ENCODE data around the gene MGP.

DNA sequence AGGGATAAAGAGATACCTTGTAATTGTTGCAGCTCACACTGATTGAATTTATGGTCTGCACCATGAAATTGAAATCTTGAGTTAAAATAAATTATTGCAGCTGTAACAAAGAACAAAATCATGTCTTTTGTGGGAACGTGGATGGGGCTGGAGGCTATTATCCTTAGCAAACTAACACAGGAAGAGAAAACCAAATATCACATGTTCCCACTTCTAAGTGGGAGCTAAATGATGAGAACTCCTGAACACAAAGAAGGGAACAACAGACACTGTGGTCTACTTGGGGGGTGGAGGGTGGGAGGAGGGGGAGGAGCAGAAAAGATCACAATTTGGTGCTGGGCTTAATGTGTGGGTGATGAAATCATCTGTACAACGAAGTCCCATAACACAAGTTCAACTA is 30.1 kb upstream of the MGP start:
- no peak for TF ChIP-seq POLR2AphosphoS5 (IDR thresholded peaks at IDR 0.05; ENCODE audit: low read depth, low read length)
- TF ChIP-seq, protein P1, sequence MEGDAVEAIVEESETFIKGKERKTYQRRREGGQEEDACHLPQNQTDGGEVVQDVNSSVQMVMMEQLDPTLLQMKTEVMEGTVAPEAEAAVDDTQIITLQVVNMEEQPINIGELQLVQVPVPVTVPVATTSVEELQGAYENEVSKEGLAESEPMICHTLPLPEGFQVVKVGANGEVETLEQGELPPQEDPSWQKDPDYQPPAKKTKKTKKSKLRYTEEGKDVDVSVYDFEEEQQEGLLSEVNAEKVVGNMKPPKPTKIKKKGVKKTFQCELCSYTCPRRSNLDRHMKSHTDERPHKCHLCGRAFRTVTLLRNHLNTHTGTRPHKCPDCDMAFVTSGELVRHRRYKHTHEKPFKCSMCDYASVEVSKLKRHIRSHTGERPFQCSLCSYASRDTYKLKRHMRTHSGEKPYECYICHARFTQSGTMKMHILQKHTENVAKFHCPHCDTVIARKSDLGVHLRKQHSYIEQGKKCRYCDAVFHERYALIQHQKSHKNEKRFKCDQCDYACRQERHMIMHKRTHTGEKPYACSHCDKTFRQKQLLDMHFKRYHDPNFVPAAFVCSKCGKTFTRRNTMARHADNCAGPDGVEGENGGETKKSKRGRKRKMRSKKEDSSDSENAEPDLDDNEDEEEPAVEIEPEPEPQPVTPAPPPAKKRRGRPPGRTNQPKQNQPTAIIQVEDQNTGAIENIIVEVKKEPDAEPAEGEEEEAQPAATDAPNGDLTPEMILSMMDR (IDR thresholded peaks at IDR 0.05) = no peak
- TF ChIP-seq TCF7L2 (IDR thresholded peaks at IDR 0.05; ENCODE audit: low read depth, low read length) = no peak
- TF ChIP-seq SIN3A (IDR thresholded peaks at IDR 0.05; ENCODE audit: borderline replicate concordance, insufficient read depth, low read depth, low read length) = no peak

Measured in Panc1 (cell line).